Activated naive CD4-positive, alpha-beta T cell treated with anti-CD3 and anti-CD28 coated beads, Interleukin-2, amount 50 U/mL, for 16 hours (primary cell): ENCODE data around the gene USP46.

Experiments used
- DNase-seq: peaks from one replicate; pipeline ENCODE4 v3.0.0-alpha.2; 2020

The USP46 gene

GRCh38 chr4:52617336-52618020 is 41.6 kb downstream of the USP46 start:
- DNase-seq: no peak

GRCh38 chr4:52614241-52614640 is 44.9 kb downstream of the USP46 start:
- no peak for DNase-seq

- DNase-seq: no peak
These were observed 46.8 kb downstream of the USP46 start for GRCh38 chr4:52612341-52612740.

- DNase-seq: no peak
These were observed 48.0 kb downstream of the USP46 start for GRCh38 chr4:52611030-52611555.

- DNase-seq: no peak
These were observed 52.4 kb downstream of the USP46 start for GRCh38 chr4:52606726-52607125.

- no peak for DNase-seq
These were observed 53.1 kb downstream of the USP46 start for GRCh38 chr4:52606040-52606439.

DNA sequence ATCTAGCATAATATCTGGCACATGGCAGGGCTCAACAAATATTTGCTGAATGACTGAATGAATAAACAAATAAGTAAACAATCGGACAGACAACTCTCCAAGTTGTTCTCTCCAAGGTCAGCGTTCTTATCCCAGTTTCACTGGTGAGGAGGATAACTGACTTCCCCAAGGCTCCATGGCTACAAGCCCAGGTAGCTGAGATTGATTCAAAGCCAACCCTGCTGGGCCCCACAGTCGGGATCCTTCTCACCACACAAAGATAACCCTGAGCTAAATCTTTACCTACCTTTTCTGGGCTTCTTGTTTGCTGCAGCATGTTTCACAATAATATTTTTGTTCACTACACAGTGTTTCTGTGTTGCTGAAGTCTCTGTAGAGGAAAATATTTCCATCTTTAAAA is 54.9 kb downstream of the USP46 start:
- no peak for DNase-seq

DNA sequence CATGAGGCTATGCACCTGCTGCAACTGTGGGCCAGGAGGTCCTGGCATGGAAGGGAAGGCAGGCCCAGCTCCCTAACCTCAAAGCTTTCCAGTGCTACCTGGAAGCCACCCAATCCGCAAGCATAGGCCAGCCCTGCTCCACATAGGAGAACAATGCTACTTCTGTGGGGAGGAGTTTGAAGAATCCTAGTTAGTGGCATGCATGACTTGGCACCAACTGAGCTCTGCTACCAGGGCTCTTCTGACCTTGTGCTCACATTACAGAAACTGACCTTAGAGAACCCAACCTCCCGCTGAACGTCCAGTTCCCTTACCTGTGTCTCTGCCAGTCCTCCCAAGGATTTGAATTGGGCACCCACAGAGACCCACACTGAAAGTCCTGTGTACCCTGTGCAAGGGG is 58.8 kb downstream of the USP46 start:
- no peak for DNase-seq

- DNase-seq: no peak
These were observed 64.1 kb downstream of the USP46 start for GRCh38 chr4:52595001-52595400.

DNA sequence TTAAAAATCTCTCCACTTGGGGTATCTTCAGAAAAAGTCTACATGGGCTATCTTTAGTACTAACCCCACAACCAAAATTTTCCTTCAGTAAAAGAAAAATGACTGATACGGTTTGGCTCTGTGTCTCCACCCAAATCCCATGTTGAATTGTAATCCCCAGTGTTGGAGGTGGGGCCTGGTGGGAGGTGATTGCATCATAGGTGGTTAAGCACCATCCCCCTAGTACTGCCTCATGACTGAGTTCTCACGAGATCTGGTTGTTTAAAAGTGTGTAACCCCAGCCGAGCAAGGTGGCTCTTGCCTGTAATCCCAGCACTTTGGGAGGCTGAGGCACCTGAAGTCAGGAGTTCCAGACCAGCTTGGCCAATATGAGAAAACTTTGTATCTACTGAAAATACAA is 66.8 kb downstream of the USP46 start:
- DNase-seq: no peak

GRCh38 chr4:52588771-52589591 is 70.1 kb downstream of the USP46 start:
- DNase-seq: no peak

DNA sequence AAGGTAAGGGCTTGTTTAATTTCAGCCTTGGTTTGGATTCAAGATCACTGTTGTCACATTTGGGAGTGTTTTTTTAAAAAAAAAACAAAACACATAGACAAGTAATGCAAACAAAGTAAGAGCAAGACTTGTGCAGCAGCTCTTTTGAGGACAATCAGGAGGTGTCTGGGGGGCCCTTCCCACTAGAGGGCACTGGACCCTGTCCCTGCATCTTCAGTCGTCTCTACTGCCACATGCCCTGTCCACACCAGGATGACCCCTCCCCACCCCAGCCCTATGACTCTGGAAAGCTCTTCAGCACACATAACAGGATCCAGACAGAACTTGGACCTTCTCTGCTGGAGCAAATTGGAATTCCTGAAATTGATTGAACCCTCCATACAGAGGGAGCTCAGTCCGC is 71.0 kb downstream of the USP46 start:
- no peak for DNase-seq

GRCh38 chr4:52586069-52586468 is 73.0 kb downstream of the USP46 start:
- DNase-seq: no peak

DNA sequence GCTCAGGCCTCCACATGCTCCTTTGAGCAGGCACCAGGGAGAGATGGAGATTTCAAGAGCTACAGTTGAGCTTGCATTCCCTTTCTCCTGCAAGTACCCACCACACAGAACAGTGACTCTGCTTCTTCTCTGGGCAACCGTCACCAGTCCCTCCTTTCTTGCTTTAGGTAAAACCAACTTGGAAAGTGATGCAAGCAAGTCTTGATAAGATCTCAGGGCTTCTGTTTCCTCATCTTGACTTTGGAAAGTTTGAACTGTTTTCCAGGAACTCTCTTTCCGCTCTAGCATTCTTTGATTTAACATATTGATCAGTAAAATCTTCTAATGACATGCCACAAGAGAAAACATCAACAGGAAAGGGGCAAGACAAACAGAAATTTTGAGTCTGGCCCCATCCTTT is 73.7 kb downstream of the USP46 start:
- DNase-seq: no peak

DNA sequence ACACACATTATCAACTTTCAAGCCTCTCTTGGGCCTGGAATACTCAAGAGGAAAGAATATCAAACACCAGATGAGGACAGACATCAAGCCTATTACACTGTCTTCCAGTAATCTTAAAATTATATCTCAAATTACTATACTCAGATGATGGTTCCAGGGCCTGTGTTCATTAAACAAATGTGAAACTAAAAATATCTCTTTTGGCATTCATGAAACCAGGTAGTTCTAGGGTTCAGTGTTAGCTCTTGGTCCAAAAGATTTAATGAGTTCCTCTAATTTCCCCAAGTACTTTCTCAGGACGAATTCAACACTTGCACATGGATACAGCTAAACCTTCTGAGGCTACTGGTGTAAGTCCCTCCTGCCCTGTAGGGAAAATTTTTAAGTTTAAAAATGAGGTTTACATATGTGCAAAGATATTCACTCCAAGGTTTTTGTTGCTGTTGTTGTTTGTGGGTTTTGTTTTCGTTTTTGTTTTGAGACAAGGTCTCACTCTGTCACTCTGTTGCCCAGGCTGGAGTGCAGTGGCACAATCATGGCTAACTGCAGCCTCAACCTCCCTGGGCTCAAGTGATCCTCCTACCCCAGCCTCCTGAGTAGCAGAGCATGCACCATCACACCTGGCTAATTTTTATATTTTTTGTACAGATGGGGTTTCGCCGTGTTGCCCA is 79.4 kb downstream of the USP46 start:
- DNase-seq: no peak

- no peak for DNase-seq
These were observed 80.2 kb downstream of the USP46 start for GRCh38 chr4:52578951-52579350.

DNA sequence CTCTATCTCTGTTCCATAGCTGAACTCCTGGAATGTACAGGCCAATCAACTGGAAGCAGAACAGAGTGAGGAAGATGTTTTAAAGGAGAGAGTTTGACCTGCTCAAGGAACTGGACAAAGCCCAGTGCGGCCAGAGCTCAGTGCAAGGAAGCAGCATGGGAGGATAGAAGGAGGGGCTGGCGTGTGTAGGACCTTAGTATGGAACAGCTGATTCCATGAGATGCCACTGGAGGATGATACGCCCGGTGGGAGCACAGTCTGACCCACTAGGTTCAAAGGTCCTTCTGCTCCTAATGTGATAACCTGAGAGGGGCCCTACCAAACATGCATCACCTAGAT is 81.5 kb downstream of the USP46 start:
- no peak for DNase-seq

DNA sequence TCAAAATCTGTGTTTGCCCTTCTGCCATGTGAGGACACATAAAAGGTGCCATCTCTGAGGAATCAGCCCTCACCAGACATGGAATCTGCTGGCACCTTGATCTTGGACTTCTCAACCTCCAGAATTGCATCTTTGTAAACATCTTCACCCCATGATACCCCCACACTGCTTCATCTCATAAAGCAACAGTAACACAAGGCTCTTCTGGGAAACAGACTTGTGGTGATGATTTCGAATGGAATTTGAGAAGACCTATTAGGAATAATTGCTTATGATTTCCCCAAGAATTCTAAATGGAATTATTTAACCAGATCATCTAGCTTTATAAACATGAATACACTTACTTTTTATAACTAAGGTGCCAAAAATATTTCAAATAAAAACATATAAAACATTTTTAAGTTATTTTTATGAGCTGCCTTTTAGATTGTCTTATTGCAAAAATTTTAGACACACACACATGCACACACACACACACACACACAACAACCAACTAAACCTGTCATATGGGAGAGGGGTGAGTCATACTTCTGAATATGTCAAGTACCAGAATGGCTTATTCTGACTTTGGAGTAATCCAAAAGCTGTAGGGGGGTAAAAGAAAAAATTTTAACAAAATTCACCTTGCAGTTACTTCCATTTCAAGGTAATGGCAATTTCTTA is 82.0 kb downstream of the USP46 start:
- DNase-seq: no peak

- DNase-seq: no peak
These were observed 82.8 kb downstream of the USP46 start for GRCh38 chr4:52576326-52576725.

GRCh38 chr4:52575406-52575805 is 83.7 kb downstream of the USP46 start:
- no peak for DNase-seq

GRCh38 chr4:52574036-52574435 is 85.1 kb downstream of the USP46 start:
- DNase-seq: no peak

DNA sequence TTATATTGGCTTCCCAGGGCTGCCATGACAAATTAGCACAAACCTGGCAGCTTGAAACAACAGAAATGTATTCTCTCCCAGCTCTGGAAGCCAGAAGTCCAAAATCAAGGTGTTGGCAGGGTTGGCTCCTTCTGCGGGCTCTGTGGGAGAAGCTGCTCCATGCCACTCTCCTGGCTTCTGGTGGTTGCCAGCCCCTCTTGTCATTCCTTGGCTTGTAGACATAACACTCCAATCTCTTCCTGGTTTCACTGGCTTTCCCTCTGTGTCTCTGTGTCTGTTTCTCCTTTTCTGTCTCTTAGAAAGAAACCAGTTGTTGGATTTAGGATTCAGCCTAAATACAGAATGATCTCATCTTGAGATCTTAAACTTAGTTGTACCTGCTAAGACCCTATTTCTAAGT is 85.5 kb downstream of the USP46 start:
- no peak for DNase-seq

- no peak for DNase-seq
These were observed 86.1 kb downstream of the USP46 start for GRCh38 chr4:52572936-52573485.
